HepG2 (cell line): ENCODE measurements around the gene ACTN4.

ENCODE experiments used
- E2F1 ChIP-seq: sonication (generic); formaldehyde crosslinking; IDR thresholded peaks from 2 replicates; pipeline ENCODE4 v1.5.0; 2020; ENCODE audit warnings: missing genetic modification reagents
- NFE2L2 ChIP-seq: fragments of 150-350 bp; IDR thresholded peaks from 2 replicates; pipeline ENCODE4 v1.6.1; 2014; ENCODE audit warnings: low read length
- POLR2A ChIP-seq, 2 experiments: IDR thresholded peaks; 2 replicates each; pipeline ENCODE4 v1.6.1; 2011; ENCODE audit warnings: low read depth in 2 of 2, low read length in 2 of 2, mild to moderate bottlenecking in 1 of 2, moderate library complexity in 1 of 2; ENCODE audit not compliant: insufficient read depth in 1 of 2
- SMARCC2 ChIP-seq: fragments of 450-650 bp; IDR thresholded peaks from 2 replicates; pipeline ENCODE4 v1.6.1; 2017; ENCODE audit warnings: antibody characterized with exemption, mild to moderate bottlenecking
- ZMYM2 ChIP-seq: sonication (generic); formaldehyde crosslinking; IDR thresholded peaks from 2 replicates; pipeline ENCODE4 v1.8.0; 2022; ENCODE audit warnings: mild to moderate bottlenecking, missing genetic modification reagents

- TF ChIP-seq NFE2L2, result no peak
- no peak for TF ChIP-seq ZMYM2 (CRISPR knock-in tag)
- no peak for TF ChIP-seq SMARCC2
- TF ChIP-seq POLR2A (IDR thresholded peaks at IDR 0.05; ENCODE audit: insufficient read depth in 1 of 2, low read depth in 2 of 2, low read length in 2 of 2), result no peak
- no peak for TF ChIP-seq E2F1 (CRISPR knock-in tag)
Observed at GRCh38 chr19:38673030-38673429, 25.6 kb downstream of the ACTN4 start.
